Cerebellar cortex (tissue), 1 donor: ENCODE results near the gene PHF21A.
A peak's percentile ranks its signal among the peaks of the same experiment; 100 is the strongest.
"Not testable (repeated sequence)": the region's sequence is repeated elsewhere in the genome, so short reads cannot be mapped to it uniquely, and the experiment has no call there.

Source experiments
- DNase-seq: peaks from one replicate; pipeline ENCODE4 v3.0.0-alpha.2; 2015; ENCODE audit warnings: low spot score

The PHF21A gene

GRCh38 chr11:46120346-46121300 lies 631 bp downstream of the PHF21A start:
- peak; percentile 87 for DNase-seq

- peak; percentile 69 for DNase-seq
Measured at GRCh38 chr11:46119352-46120216, 1.7 kb downstream of the PHF21A start.

- no peak for DNase-seq
Measured at GRCh38 chr11:46118702-46119351, 2.4 kb downstream of the PHF21A start.

GRCh38 chr11:46117842-46118241 lies 3.4 kb downstream of the PHF21A start:
- DNase-seq: no peak

GRCh38 chr11:46116712-46117037 lies 4.6 kb downstream of the PHF21A start:
- not testable (repeated sequence) for DNase-seq

- no peak for DNase-seq
Measured at GRCh38 chr11:46116007-46116711, 5.1 kb downstream of the PHF21A start.

GRCh38 chr11:46114961-46115360 lies 6.3 kb downstream of the PHF21A start:
- no peak for DNase-seq

- DNase-seq: no peak
Measured at GRCh38 chr11:46114378-46114777, 6.9 kb downstream of the PHF21A start.

- DNase-seq: peak; percentile 79
Measured at GRCh38 chr11:46112961-46113607, 8.2 kb downstream of the PHF21A start.

GRCh38 chr11:46108751-46109150 lies 12.5 kb downstream of the PHF21A start:
- DNase-seq: no peak

GRCh38 chr11:46107780-46108179 lies 13.5 kb downstream of the PHF21A start:
- no peak for DNase-seq

GRCh38 chr11:46107408-46107718 lies 13.9 kb downstream of the PHF21A start:
- no peak for DNase-seq

- DNase-seq: peak; percentile 49
Measured at GRCh38 chr11:46106530-46107407, 14.5 kb downstream of the PHF21A start.

- no peak for DNase-seq
Measured at GRCh38 chr11:46105926-46106325, 15.3 kb downstream of the PHF21A start.

GRCh38 chr11:46105134-46105628 lies 16.1 kb downstream of the PHF21A start:
- DNase-seq: no peak

- peak; percentile 29 for DNase-seq
Measured at GRCh38 chr11:46102843-46103242, 18.4 kb downstream of the PHF21A start.

GRCh38 chr11:46100670-46101069 lies 20.6 kb downstream of the PHF21A start:
- DNase-seq: no peak

- DNase-seq: no peak
Measured at GRCh38 chr11:46099963-46100316, 21.3 kb downstream of the PHF21A start.

GRCh38 chr11:46090375-46090774 lies 30.9 kb downstream of the PHF21A start:
- no peak for DNase-seq

GRCh38 chr11:46079662-46080061 lies 41.6 kb downstream of the PHF21A start:
- DNase-seq: no peak
